ENCODE measurements around the gene ADRA1B.

Gene ADRA1B

DNA sequence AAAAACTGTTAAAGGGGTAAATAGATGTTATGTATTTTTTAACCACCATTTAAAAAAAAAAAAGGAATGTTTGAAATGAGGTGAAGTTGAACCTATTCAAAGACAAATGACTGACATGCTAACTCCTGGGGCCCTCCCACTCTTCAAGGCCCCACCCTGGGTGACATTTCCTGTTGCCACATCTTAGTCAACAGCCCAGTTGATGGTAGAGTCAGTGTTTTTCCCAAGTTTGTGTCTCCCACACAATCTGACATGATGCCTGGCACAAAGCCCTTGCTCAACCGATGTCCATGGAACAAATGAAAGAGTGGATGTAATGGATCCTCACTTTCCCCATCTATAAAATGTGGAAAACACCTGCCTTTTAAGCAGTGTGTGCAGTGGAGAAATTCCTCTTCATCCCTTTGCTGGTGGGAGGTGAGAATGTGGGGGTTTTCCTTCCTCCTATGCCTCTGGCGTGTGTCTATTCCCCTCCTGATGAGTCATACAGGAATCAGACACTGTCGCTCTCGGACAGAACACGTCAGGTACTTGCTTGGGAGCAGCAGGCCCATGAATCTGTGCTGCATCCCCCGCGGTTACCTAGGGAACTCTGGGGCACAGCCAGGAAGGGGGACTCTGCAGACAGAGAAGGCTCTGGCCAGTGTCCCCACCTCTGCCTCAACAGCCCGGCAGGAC lies 13.7 kb upstream of the ADRA1B start:
- no peak for DNase-seq

DNA sequence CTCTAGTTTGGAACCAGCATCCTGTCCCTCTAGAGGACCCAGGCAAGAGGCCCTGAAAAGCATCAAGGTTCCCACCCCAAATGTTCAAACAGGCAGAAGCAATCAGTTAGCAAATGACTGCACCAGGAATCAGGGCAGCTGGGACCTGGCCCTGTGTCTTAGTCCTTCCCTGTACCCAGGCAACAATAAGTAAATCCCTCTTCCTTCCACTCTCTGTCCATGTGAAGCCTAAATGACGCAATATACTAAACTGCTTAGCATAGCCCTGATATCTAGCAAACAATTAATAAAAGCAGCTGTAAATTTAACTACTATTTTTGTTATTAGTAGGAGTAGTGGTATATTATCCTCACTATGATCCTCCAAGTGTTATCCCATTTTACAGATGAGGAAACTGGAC lies 13.2 kb upstream of the ADRA1B start:
- no peak for DNase-seq

DNA sequence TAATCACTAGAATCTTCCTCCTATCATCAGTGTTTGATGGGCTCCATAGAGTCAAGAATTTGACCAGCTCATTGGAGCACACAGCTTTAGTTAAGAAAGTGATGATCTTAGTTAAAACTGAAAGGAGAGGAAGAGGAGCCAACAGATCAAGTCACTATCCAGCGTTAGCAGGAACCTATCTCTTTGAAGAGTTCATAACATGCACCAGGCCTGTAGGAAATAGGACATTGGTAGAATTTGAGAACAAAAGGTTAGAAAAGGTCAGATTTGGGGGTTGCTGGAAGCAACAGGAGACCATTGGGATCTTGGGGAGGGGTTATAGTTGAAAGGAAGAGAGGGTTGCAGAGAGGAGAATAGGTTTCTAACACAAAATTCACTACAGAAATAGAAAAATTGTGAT lies 11.4 kb upstream of the ADRA1B start:
- no peak for DNase-seq

DNA sequence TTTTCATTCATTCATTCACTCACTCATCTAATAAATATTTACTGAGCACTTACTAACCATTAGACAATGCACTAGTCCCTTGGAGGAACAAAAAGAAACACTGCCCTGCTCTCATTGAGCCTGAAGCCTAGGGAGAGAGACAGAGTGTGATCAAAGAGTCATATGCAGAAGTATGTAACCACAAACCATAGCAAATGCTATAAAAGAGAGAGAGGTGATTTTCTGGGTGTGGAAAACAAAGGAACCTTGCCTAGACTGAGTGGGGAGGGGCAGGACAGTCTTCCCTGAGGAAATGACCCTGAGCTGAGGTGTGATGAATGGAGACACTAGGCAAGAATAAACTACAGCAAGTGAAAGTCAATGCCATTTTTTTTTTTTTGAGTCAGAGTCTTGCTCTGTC lies 10.8 kb upstream of the ADRA1B start:
- DNase-seq, result no peak

DNA sequence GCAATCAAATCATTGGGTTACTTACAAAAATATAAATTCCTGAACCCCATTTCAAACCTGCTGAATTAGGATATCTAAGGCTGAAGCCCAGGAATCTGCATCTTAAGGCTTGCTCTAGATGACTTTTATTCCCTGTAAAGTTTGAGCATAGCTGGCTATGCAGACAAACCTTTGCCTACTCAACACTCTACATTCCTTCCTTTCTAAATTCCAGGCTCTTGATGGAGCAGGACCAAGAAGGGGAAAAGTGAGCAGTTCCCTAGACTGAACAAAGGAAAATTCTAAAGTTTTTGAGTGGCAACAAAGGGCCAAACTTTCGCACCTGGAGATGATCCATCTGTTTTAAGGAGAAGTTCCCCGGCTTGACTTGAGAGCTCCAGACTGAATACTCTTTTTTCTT lies 9.8 kb upstream of the ADRA1B start:
- no peak for DNase-seq

DNA sequence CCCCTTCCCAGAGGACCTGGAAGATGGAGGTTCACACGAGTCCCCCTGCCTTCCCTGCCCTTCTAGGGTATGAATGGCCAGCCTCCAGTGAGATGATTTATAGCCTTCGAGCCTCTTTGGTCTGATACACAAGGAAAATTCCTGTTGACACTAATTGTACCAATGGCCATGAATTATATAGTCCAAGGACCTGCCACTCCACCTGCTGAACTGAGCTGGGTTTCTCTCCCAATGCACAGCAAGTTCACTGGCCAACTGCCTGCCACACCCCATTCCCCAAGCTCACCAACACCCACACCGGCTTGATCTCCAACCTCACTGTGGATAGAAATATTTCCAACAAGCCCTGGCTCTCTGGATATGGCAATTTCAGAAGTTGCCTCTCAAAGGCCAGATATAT lies 9.3 kb upstream of the ADRA1B start:
- no peak for DNase-seq

DNA sequence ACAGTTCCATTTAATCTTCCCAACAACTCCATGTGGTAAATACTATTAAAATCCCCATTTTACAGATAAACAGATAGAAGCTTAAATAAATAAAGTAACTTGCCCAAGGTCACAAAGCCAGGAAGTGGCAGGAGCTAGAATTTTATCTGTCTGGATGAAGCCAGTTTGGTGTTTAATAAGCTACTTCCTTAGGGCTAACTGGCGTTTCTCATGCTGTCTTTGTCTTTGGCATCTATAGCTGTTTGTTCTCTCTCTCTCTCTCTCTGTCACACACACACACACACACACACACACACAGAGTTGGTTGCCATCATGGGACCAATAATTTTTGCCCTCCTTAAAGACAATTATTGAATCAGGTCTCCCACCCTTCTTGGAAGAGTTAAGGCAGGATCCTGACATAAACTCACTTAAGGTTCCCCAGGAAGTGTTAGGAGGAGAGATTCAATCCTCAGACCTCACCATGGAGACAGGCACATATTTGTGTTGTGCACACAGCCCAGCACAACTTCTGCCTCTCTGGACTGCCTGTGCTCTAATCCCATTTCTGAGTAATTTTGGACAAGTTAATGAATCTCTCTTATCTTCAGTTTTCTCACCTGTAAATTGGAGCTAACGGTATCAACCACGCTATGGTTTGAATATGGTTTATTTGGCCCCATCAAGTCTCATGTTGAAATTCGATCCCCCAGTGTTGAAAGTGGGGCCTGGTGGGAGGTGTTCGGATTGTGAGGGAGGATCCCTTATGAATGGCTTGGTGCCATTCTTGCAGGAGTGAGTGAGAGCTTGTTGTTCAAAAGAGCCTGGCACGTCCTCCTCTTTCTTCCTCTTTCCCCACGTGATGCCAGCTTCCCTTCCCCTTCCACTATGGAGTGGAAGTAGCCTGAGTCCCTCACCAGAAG lies 8.3 kb upstream of the ADRA1B start:
- DNase-seq, result peak; percentile 23

DNA sequence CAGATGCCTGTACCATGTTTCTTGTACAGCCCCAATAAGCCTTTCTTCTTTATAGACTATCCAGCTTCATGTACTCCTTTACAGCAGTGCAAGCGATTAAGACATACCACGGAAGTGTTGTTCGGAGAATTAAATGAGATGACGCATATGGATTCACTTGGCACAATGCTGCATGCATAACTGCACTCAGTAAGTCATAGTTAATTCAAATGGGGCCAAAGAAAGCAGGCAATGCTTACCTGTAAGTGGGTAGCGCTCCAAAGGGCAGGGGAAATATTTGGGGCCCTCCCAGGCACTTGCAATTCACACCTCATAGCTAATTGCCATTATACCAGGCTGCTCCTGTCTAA lies 7.7 kb upstream of the ADRA1B start:
- DNase-seq, result no peak

DNA sequence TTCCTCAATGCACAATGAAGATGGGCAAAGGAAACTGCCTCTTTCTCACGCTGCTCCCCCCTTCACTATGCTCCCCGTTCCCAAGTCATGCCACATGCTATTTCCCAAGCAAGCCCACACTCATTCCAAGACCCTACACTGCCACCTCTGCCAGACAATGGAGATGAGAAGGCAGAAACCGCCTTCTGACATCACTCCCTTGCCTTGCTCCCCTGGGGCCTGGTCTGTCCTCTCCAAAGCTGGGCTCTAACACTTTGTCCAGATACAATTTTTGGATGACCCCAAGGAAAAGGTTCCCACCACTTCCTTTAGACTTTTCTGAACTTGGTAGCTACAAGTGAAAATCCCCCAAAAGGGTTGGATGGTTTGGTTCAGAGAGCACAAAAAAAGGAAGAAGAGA lies 7.2 kb upstream of the ADRA1B start:
- no peak for DNase-seq

DNA sequence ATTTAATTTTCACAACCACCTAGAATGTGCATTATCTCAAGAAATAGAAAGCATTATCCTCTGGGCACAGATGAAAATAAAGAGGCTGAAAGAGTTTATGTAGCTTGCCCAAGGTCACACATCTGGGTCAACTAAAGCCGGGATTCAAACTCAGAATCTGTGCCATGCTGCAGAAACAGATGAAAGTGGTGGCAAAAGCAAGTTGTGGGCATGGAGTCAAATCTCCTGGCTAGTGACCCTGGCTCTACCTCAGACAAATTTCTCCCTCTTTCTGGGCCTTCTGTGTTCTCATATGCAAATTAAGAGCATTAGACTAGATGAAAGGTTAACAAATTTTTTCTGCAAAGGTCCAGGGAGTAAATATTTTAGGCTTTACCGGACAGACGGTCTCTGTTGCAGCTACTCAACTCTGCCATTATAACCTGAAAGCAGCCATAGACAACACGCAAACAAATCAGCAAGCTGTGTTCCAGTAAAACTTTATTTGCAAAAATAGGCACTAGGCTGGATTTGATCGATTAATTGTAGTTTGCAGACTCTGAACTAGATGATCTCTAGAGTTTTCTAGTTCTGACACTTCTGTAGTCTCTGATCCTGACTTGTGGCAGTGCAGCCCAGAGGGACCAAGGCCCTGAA lies 6.0 kb upstream of the ADRA1B start:
- no peak for DNase-seq

DNA sequence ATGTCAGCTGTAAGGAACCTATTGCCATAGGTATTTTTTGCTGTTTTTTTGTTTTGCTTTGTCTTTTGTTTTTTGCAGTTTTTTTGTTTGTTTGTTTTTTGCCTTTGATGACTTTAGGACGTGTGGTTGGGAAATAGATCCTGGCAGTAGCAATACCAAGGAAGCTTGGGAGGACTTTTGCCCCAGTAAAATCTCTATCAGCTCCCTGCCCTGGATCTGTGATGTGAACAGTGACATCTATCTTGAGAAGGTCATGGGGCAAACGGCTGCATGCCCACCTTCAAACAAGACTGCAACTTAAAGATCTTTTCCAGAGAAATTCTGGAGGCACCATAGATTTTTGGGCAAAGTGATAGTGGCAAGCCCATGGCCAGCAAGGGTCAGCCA lies 5.4 kb upstream of the ADRA1B start:
- no peak for DNase-seq

DNA sequence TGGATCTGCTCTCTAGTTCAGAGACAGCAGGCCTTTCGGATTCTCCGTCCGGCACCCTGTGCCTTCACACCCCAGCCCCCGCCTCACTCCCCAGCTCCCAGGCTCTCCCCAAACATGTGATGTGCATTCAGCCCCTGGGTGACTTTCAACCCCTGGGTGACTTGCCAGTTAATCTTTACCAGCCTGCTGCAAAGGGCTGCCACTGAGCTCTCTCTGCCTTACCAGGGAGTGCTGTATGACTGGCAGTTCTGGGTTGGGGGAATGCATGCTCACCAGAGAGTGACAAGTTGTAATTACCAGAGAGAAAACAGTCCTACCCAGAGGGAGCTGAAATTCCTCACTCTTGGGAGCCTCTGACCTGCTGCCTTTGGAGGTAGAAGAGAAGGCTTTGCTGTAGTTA lies 4.9 kb upstream of the ADRA1B start:
- DNase-seq, result no peak

DNA sequence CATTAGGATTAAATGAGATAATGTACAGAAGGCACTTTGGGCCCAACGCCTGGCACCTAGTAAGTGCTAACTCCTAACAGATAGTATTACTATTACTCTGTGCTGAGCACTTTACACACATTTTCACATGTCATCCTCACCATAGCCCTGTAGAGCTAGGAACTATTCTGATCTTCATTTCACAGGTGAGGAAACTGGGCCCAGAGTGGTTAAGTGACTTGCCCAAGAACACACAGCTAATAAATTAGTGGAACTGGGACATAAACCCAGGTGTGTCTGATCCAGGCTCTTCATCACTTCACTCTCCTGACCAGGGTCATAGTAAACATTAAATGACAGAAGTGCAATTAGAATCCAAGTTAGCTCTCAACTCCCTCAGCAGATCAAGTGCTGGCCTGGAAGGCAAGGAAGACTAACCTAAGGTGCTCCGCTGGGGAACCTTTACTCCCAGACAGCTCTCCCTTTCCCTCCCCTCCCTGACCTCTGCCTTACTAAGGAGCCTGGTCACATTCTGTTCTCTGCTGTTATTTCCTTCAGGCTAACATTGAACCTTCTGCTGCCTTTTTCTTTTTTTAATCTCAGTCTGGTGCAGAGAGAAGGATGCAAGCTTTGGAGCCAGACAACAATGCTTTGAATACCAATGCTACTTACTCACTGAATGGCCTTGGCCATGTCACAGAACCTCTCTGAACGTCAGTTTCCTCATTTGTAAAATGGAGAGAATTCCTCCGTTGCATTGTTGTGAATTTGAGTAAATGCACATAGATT lies 4.1 kb upstream of the ADRA1B start:
- DNase-seq, result no peak

DNA sequence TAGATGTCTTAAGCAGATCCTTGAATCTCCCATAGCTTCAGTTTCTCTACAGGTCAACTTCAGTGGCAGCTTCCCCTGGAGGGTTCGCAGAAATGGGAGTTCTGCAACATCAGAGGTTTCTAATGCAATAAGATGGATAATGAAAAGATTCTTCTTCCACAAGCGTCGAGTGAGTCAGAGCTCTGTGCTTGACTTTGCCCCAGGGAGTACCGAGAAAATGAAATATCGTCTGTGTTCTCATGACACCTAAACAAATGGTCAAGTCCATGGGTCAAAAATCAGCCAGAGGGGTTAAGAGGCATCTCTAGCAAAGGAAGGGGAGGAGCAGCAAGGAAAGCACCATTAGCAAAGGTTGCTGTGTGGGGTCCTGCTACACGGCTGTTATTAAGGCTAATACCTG lies 3.2 kb upstream of the ADRA1B start:
- no peak for DNase-seq

DNA sequence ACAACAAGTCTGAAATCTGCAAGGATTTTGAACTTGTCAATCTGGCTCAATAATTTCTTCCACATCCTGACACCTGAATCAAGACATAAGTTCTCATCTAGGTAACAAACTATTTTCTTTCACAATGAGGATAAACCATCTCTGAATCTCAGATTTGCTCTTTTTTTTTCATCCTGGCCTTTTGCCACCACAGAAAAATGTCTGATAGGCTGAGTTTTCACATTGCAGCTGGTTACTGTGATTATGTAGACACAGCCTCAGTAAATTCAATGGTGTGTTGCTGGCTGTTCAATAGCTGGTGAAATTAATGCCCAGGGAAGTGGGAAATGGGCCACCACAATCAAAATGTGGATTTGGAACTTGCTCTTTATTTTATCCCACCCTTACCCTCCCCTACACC lies 2.8 kb upstream of the ADRA1B start:
- no peak for DNase-seq

DNA sequence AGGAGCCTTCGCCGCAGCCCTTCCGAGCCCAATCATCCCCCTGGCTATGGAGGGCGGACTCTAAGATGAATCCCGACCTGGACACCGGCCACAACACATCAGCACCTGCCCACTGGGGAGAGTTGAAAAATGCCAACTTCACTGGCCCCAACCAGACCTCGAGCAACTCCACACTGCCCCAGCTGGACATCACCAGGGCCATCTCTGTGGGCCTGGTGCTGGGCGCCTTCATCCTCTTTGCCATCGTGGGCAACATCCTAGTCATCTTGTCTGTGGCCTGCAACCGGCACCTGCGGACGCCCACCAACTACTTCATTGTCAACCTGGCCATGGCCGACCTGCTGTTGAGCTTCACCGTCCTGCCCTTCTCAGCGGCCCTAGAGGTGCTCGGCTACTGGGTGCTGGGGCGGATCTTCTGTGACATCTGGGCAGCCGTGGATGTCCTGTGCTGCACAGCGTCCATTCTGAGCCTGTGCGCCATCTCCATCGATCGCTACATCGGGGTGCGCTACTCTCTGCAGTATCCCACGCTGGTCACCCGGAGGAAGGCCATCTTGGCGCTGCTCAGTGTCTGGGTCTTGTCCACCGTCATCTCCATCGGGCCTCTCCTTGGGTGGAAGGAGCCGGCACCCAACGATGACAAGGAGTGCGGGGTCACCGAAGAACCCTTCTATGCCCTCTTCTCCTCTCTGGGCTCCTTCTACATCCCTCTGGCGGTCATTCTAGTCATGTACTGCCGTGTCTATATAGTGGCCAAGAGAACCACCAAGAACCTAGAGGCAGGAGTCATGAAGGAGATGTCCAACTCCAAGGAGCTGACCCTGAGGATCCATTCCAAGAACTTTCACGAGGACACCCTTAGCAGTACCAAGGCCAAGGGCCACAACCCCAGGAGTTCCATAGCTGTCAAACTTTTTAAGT lies 819 bp downstream of the ADRA1B start:
- DNase-seq, result no peak

DNA sequence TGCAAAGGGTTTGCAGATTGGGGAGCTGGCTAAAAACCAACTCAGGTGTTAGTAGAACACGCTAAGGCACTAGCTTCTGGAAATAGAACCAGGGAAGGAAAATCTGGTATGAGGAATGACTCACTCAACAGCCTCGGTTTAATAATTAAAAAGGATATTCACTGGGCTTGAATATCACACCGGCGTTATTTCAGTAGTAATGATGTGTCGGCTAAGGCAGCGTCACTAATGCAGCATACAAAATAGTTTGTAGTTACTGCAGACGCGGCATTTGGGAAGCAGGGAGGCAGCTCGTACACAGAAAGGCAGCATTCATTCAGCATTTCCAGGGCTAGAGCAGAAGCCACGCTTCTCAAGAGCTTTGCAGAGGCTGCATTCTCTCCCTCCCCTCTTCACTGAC lies 1.7 kb downstream of the ADRA1B start:
- no peak for DNase-seq

DNA sequence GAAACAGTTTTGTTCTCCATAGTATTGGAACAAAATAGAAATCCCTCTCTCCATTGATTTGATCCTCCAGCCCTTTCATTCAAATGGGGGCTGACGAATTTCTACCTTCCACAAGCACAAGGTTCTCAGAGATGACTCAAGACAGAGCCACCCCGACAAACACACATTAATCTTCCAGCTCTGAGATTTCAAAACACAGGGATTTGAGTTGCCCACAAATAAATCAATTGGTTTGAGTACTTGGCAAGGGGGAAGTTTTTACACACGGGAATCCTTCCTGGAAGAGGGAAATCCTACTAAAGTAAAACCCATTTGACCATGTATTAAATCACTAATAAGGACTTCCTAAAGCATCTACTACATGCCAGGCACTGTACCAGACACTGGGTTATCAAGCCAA lies 5.4 kb downstream of the ADRA1B start:
- no peak for DNase-seq

DNA sequence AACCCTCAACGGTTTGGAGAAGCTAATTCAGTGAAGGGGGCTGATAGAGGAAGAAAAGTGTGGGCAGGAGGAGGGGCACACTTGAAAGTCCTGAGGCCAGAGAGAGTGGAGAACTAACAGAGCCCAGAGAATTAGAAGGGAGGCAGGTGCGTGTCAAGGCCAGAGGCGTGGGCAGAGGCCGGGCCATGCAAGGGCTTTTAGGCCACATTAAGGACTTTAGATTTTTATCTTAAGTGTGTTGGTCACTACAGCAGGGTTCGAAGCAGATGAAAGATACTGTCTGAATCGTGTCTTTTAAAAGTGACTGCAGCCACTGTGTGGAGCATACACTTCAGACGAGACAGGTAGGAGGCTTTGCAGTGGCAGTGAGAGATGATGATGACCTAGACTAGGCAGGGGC lies 6.7 kb downstream of the ADRA1B start:
- no peak for DNase-seq

DNA sequence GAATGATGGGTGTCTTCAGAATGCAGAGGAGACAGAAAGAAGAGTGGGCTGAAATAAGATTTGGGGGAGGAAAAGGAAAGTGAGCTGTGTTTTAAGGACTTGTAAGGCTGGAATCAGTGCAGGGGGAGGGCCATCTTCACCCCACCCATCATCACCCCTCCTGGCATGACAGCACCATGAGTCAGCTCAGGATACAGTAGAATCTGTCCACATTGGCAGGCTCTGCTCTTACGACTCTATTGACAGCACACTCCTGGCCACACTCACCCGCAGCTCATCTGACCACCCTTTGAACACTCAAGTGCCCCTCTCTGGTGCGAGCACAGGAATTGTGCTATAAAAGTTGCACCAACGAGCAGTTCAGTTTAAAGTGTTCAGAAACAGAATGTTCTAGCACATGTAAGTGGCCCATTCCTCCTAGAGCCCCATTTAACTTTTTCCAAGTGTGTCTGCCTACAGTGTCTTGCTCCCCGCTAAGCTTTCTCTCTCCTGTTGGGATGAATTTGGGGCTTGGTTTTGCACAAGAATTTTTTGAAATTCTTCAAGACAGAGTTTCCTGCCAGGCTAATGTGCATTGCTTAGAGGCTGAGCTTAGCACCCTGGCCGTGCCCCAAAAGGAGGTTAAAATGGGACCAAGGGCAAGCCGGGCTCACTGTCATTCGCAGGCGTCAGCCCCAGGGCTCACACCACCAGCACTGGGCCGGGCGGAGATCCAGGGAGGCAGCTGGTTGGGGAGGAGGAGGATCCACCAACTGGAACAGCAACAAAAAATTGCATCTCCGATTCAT lies 12.0 kb downstream of the ADRA1B start:
- no peak for DNase-seq

DNA sequence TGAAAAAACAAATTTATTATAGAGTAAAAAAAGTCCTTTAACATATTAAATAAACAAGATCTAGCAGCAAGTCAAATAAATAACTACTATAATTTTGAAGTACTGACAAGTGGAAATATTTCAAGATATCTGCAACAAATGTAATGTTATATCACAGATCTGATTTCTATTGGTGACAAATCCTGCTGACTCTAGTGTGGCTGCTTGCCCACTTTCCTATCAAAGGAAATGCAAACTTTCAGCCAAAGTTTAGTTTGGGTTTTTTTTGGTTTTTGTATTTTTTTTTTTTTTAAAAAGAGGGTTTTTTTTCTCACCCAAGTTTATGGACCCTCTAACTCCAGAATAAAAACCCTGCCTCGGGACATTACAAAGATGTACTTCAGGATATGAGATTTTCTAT lies 12.9 kb downstream of the ADRA1B start:
- DNase-seq, result no peak

Measured in NCI-H1436 (cell line).